Measurements from ENCODE around the gene STARD6.

- no peak for TF ChIP-seq NR2C2 (CRISPR knock-in tag; IDR thresholded peaks at IDR 0.05)
- TF ChIP-seq ZNF263 (CRISPR knock-in tag; IDR thresholded peaks at IDR 0.05; ENCODE audit: low read depth), result no peak
- no peak for TF ChIP-seq CTCF (IDR thresholded peaks at IDR 0.05)
- no peak for TF ChIP-seq STAT6 (CRISPR knock-in tag; conservative IDR thresholded peaks at IDR 0.05; ENCODE audit: low read depth)
- TF ChIP-seq MAX (CRISPR knock-in tag; IDR thresholded peaks at IDR 0.05), result no peak
- no peak for TF ChIP-seq ATF3 (CRISPR knock-in tag; conservative IDR thresholded peaks at IDR 0.05)
- no peak for TF ChIP-seq IRF1 (CRISPR knock-in tag; IDR thresholded peaks at IDR 0.05)
- no peak for TF ChIP-seq FOXP1 (CRISPR knock-in tag; IDR thresholded peaks at IDR 0.05; ENCODE audit: borderline replicate concordance)
Measured at GRCh38 chr18:54405290-54405689, 47.6 kb upstream of the STARD6 start.
